Brain microvascular endothelial cell (primary cell): Measurements from ENCODE around the gene FOLR1.

ENCODE experiments used
- DNase-seq: peaks from one replicate; pipeline ENCODE4 v3.0.0-alpha.2; 2020
- H3K27ac ChIP-seq: fragments of 250-450 bp; sonication (Bioruptor Pico); 2 replicates; pipeline ENCODE4 v1.5.1; 2020; ENCODE audit warnings: mild to moderate bottlenecking, moderate library complexity
- H3K27me3 ChIP-seq: fragments of 250-450 bp; sonication (Bioruptor Pico); replicated peaks from 2 replicates; pipeline ENCODE4 v1.5.1; 2020; ENCODE audit warnings: mild to moderate bottlenecking
- H3K36me3 ChIP-seq: fragments of 250-450 bp; sonication (Bioruptor Pico); replicated peaks from 2 replicates; pipeline ENCODE4 v1.5.1; 2020; ENCODE audit warnings: mild to moderate bottlenecking
- H3K4me3 ChIP-seq: 2 replicates; pipeline ENCODE4 v1.5.1; 2011; ENCODE audit warnings: low read depth, mild to moderate bottlenecking, control low read depth, low read length, moderate library complexity
- CTCF ChIP-seq: IDR thresholded peaks from 2 replicates; pipeline ENCODE4 v1.5.1; 2011; ENCODE audit warnings: low read depth, mild to moderate bottlenecking, moderate library complexity, low read length, control low read depth, inconsistent platforms; ENCODE audit errors: missing control alignments
- in situ Hi-C: cut with HindIII; loops from 2 replicates; pipeline ENCODE4 v1.10.0; 2017; ENCODE audit warnings: low sequenced_read_pairs, low pct_ligation_motif_present

Gene FOLR1

GRCh38 chr11:72226701-72227100 lies 34.8 kb downstream of the FOLR1 start:
- peaks cover 38% of the 10 kb centered on the region for H3K36me3 ChIP-seq

GRCh38 chr11:72227316-72228228 lies 35.6 kb downstream of the FOLR1 start:
- no peak for DNase-seq
- no peak overlapping the region for H3K27ac ChIP-seq
- H3K36me3 ChIP-seq = peaks cover 47% of the 10 kb centered on the region
- no peak for TF ChIP-seq CTCF
- H3K4me3 ChIP-seq = no peak overlapping the region
- in situ Hi-C loops = no loop called here
- no peaks in the 10 kb centered on the region for H3K27me3 ChIP-seq

More at GRCh38 chr11:72226701-72227100, 34.8 kb downstream of the FOLR1 start:
- no peaks in the 10 kb centered on the region for H3K27me3 ChIP-seq
- no peak overlapping the region for H3K4me3 ChIP-seq
- in situ Hi-C loops = no loop called here
- DNase-seq = no peak
- TF ChIP-seq CTCF = no peak
- no peak overlapping the region for H3K27ac ChIP-seq

GRCh38 chr11:72228229-72228843 lies 36.4 kb downstream of the FOLR1 start:
- DNase-seq = no peak
- in situ Hi-C loops = no loop called here
- peak; percentile 63 for TF ChIP-seq CTCF
- H3K27me3 ChIP-seq = no peaks in the 10 kb centered on the region
- H3K36me3 ChIP-seq = peaks cover 54% of the 10 kb centered on the region
- no peak overlapping the region for H3K4me3 ChIP-seq
- no peak overlapping the region for H3K27ac ChIP-seq

GRCh38 chr11:72228844-72229231 lies 36.9 kb downstream of the FOLR1 start:
- peaks cover 59% of the 10 kb centered on the region for H3K36me3 ChIP-seq
- no peak overlapping the region for H3K4me3 ChIP-seq
- no peaks in the 10 kb centered on the region for H3K27me3 ChIP-seq
- TF ChIP-seq CTCF = no peak
- no peak for DNase-seq
- no peak overlapping the region for H3K27ac ChIP-seq
- in situ Hi-C loops = no loop called here

GRCh38 chr11:72229336-72229924 lies 37.5 kb downstream of the FOLR1 start:
- peaks cover 64% of the 10 kb centered on the region for H3K36me3 ChIP-seq
- H3K4me3 ChIP-seq = no peak overlapping the region
- no peak for DNase-seq
- in situ Hi-C loops = no loop called here
- no peak overlapping the region for H3K27ac ChIP-seq
- no peaks in the 10 kb centered on the region for H3K27me3 ChIP-seq
- TF ChIP-seq CTCF = no peak
